HG03354 (cell line): ENCODE data around the gene FAM3A.
A peak's percentile ranks its signal among the peaks of the same experiment; 100 is the strongest.

Experiments
- ATAC-seq: cut with Tn5 transposase; IDR thresholded peaks from one replicate; pipeline ENCODE4 v1.9.1; 2021; ENCODE audit warnings: mild to moderate bottlenecking; ENCODE audit not compliant: unreplicated experiment, poor library complexity, severe bottlenecking

Gene FAM3A

DNA sequence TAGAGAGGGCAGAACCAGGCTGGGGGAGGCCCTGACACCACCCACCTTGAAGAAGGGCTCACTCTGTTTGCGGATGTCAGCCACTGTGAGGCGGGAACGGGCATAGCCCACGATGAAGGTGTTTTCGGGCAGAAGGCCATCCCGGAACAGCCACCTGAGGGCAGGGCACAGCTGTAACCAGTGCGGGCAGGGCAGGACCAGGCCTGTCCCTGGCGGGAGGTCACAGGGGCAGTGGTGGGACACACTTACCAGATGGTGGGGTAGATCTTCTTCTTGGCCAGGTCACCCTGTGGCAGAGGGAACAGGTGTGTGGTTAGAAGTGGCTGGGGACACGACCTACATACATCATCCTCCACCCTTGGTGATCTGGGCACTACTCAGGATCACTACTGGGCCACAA, 19.9 kb upstream of the FAM3A start:
- ATAC-seq: no peak

DNA sequence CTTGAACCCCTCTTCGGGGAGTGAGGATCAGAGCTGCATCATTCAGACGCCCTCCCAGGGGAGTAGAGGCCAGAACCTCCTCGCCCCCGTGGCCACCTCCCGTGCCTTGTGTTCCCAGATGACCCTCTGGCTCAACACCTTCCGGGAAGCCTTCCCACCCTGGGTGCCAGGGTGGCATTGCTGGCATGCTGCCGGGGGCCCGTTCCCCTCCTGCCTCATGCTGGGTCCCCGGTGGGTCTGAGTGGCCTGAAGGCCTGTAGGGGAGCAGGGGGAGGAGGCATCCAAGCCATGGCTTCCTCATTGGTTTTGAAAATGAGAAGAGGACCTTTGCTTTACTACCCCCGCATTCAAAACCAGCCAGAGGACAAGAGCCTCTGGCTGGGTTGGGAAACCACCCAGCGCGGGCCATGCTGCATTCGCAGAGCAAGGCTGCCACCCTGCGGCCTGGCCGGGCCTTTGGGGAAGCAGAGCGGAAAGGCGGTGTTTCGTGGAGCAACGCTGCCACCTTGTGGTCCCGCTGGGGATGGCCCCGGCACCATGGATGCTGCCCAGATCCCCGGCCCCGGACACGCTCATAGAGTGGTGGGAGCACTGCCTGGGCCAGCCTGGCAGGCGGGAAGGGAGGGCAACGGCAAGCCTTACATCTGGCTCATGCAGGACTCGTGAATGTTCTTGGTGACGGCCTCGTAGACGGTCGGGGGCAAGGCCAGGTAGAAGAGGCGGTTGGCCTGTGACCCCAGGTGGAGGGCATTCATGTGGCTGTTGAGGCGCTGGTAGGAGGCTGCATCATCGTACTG, 18.7 kb upstream of the FAM3A start:
- peak; percentile 95 for ATAC-seq

DNA sequence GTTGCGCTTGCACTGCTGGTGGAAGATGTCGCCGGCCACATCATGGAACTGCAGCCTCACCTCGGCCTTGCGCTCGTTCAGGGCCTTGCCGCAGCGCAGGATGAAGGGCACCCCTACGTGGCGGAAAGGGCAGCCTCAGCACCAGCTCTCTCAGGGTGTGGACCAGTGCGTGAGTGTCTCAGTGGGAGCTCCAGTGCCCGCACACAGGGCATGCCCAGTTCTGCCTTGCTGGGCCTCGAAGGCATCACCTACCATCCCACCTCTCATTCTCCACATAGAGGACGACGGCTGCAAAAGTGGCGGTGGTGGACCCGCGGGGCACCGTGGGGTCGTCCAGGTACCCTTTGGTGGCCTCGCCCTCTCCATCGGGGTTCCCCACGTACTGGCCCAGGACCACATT, 16.7 kb upstream of the FAM3A start:
- ATAC-seq: no peak

DNA sequence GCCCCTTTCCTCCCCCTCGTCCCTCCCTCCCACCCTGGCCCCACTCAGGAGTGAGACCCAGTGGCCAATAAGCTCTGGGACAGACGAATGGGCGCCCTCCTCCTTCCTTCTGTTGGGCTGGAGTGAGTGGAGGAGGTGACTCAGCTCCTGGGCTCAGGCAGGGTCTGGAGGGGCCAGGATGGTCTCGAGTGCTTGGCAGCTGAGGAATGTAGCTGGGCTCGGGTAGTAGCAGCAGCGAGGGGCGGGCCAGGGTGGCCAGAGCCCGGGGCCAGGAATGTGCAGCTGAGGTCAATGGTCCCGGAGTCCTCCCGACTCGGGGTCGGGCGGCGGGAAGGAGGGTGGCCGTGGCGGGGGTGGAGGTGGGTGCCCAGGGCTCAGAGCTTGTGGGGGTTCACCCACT, 15.6 kb upstream of the FAM3A start:
- ATAC-seq: no peak

DNA sequence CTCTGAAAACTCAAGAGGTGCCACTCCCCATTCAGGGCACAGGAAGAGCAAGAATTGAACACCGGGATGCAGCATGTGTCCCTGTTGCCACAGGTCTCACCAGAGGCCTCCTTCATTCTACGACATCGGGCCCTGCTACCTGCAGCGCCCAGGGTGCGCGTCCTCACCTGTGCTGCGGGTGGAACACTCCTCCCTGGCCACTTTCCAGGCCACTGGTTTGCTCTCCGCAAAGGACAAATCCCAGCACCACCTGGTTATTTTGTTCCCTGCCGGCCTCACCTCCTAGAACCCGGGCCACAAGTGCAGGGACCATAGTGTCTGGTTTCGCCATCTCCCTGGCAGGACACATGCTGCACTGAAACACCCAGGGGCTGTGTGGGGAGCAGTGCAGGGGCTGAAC, 14.3 kb upstream of the FAM3A start:
- ATAC-seq: no peak

DNA sequence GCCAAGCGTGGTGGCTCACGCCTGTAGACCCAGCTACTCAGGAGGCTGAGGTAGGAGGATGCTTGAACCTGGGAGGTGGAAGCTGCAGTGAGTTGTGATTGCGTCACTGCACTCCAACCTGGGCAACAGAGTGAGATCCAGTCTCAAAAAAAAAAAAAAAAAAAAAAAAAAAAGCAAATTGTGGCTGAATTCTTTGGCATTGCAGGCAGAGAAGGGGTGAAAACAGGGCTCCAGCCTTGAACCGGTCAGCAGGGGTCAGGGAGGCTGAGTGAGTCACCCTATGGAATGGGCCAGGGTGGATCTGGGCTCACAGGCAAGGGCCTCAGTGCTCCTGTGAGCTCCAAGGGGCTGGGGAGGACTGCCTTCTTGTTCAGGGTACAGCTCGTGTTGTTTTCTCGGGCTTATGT, 13.2 kb upstream of the FAM3A start:
- no peak for ATAC-seq

DNA sequence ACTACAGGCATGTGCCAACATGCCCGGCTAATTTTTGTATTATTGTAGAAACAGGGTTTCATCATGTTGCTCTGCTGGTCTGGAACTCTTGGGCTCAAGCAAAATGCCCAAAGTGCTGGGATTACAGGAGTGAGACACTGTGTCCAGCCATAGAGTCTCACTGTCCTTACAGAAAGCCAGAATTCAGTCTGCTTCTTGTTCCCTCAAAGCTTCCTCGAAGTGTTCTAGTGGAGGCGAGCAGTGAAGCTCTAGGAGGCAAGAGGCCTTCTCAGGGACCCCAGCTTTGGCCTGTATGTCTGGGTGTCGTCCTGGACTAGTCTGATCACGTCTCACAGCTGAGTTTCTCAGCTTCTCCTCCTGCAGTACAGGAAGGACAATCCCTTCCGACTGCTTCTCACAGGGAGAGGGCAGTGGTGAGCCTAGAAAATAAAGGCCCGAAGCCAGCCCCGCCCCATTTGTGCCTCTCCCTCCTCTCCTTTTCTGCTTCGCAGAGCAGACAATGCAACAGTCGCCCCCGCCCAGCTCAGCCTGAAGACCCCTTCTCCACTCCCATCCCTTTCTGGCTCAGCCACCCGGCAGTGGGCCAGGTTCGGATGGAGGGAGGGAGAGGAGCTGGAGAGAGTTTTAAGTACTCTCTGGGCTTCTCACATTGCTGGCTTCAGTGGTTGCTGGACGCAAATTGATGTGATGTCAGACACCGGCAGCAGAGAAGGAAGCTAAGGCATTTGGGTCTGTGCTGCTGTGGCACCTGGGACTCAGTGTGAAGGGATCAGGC, 11.1 kb upstream of the FAM3A start:
- ATAC-seq: peak; percentile 75

DNA sequence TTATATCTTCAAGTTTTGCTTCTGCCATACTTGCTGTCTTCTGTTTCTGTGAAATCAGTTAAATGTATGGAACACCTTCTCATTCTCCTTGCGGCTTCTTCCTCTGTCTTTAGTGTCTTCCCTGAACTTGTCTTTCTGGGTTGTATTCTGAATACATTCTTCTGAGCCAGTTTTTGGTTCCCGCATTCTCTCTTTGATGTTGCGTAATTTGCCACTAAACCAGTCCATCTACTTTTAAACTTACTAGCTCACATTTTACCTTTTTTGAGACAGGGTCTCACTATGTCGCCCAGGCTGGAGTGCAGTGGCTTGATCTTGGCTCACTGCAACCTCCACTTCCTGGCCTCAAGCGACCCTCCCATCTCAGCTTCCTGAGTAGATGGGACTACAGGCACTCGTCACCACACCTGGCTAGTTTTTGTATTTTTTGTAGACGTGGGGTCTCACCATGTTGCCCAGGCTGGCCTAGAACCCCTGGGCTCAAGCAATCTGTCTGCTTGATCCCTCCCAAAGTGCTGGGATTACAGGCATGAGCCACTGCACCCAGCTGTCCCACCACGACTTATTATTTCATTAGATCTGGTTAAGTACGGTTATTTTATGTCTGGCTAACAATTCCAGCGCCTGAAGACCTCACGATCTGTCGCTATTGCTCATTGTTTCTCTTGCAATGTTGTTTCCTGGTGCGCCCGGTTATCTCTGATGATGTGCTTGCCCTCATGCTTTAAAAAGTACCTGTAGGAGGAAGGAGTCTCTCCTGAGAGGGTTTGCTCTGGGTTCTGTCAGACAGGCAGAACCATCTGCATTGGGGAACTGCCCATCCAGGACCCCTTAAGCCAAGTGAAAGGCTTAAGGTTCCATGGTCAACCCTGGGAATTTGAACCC, 9.8 kb upstream of the FAM3A start:
- no peak for ATAC-seq

DNA sequence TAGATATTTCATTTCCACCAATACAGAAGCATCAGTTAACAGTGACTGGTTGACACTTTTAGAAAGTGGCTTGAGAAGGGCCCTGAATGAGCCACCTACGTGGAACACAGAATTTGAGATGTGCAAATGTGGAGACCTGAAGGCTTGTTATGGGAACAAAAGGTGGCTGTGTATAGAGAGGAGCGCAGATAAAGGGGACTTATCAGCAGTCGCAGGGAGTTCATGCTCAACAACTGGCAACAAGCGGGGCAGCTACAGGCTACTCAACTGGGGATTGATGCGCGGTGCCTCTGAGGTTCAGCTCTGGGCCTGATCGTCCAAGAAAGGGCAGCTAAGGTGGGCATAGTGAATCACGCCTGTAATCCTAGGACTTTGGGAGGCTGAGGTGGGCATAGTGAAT, 3.4 kb upstream of the FAM3A start:
- no peak for ATAC-seq

DNA sequence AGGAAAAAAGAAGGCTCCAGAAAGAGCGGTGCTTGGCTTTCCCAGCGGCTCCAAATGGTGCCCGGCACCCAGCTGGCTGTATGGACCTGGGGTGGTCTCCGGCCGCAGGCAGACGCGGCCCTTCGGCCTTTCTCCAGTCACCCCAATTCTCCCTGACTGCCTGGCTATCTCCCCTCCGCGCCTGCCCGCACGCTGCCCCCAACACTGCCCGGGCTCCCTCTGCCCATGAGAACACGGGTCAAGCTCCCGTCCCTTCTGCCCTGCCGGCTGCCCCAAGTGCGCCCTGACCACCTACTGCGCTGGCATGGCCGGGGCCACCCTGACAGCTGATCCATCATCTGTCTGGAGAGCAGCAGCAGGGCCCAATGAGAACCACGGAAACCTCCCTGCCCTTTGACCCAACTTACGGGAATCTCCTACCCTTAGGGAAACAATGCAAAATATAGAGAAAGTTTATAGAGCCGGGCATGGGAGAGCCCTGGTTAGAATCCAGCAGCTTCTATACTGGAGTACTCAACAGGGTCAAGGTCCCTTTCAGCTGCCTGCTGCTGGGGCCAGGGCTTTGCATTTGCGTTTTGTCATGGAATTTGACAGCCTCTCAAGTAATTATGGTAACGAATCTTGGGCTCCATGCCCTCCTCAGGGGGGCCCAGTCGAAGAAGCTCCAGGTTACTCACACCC, 1.2 kb upstream of the FAM3A start:
- no peak for ATAC-seq

DNA sequence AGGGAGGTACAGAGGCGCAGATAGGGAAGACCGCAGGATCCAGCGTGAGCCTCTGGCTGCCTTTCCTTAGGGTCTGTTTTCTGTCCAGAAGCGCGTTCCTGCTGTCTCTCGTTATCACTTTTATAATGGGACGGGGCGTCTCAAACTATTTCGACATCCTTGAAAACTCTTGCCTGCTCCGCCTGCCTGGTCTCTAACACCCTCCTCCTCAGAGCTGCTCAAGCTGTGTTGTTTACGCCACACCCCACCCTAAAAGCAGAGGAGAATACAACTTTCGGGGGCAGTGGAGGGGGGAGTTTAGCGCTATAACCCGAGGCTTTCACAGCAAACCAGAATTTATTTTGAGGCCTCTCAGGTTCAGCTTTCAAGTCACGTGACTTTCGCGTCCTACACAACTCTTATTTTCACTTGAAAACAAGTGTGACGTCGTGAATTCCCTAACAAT, 646 bp upstream of the FAM3A start:
- ATAC-seq: peak; percentile 8

DNA sequence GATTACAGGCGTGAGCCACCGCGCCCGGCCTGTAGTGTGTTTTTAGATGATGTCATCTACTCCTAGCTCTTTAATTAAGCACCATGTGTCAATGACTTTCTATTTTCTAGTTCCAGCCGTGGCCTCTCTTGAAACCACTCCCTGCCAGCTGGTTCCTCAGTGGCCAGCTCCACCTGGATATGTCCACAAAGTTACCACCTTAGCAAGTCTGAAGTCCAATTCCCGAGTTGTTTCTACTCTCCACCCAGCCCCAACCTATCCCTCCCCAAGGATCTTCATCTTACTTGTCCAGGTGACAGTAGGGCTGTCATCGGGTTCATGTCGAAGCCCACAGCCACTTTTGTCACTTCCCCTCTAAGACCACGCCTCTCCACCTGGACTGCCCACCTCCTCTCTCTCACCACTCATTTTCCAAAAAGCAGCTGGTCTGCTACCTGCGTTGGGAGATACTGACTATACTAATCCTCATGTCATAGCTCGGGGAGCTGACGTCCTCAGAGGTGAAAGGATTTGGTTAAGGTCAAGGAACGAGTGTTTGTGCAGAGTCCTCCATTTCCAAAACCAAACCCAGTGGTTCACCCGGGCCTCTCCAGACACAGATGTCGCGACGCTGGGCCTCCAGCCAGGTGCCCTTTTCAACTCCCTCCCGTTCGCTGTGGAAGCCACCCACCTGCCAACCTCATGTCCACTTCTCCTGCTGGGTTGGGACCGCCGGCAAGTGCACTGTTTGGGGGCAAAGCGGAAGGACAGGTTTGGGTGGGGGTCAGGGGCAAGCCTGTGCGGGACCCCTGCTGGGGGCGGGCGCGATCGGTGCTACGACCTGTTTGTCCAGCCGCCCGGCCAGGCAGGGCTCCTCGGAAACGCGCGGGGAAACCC, 704 bp downstream of the FAM3A start:
- ATAC-seq: peak; percentile 29

DNA sequence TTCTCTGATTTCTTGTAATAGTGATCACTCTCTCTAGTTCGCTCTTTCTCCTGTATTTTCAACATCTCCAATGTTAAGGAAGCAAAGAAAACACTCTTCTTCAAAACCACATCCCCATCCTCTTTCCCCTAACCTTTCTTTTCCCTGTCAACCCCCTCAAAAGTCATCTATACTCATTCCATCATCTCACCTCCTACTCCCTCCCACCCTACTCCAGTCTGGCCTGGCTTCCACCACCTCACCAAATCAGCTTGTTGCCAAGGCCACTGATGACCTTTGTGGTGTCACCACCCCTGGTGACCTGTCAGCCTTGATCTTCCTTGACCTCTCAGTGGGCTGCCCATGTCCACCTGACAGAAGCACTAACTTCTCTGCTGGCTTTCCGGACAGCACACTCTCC, 2.3 kb downstream of the FAM3A start:
- ATAC-seq: no peak

DNA sequence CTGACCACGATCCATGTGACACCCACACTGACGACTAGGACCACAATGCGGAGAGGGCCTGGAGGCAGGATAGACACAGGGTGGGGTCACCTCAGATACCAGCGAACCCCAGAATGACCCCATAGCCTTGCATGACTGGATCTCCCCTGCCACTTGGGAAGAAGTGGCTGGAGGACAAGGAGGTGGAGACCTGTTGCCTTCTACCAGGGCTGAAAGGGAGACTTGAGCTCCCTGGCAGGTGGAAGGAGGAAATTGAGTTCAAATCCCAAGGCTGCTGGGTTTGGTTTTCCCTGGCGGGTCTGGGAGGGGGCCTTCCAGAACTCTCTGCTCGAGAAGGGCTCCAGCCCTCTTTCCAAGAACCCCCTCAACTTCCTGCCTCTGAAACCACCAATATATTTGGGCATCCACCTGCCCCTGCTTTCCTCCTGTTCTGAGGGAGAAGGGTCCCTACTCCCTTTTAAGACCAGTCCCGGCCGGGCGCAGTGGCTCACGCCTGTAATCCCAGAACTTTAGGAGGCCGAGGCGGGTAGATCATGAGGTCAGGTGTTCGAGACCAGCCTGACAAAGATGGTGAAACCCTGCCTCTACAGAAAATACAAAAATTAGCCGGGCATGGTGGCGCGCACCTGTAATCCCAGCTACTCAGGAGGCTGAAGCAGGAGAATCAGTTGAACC, 3.0 kb downstream of the FAM3A start:
- ATAC-seq: no peak

DNA sequence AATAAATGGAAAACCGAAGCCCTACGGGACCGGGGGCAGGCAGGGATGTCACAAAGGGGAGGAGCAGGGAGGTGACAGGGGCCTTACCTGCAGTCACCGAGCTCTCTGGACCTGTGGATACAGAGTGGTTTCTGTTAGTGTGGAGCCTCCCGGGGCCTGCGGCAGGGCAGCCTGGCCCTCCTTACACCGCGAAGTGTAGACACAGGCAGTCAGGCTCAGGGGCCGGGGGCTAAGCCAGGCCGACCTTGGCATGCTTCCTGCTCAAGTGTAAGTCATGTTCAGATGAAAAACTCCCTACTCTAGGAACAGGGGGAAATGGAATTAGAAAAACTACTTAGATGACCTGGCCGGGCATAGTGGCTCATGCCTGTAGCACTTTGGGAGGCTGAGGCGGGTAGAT, 4.3 kb downstream of the FAM3A start:
- ATAC-seq: no peak

DNA sequence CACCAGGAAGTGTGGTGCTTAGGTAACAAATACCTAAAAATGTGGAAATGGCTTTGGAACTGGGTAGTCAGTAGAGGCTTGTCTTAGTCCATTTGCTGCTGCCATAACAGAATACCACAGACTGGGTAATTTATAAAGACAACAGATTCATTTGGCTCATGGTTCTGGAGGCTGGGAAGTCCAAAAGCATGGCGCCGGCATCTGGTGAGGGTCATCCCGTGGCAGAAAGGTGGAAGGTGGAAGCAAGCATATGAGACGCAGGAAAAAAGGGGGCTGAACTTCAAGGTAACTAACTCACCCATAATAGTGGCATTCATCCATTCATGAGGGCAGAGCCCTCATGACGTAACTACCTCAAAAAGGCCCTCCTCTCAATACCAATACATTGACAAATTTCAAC, 6.6 kb downstream of the FAM3A start:
- no peak for ATAC-seq

DNA sequence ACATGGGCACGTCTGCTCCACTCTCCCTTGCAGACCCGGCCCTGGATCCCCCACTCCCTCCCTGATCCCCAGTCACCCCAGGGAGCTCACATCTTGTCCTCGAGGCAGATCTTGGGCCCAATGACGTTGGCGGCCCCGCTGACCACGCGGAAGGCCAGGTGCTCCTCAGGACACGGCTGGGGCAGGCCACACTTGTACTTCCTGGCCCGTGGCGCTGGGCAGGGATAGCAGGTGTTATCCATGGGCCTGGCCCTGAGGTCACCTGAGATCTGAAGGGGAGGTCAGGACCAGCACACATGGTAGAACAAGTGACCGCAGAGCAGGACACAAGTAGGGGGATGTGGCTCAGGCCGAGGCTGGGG, 7.7 kb downstream of the FAM3A start:
- ATAC-seq: no peak

DNA sequence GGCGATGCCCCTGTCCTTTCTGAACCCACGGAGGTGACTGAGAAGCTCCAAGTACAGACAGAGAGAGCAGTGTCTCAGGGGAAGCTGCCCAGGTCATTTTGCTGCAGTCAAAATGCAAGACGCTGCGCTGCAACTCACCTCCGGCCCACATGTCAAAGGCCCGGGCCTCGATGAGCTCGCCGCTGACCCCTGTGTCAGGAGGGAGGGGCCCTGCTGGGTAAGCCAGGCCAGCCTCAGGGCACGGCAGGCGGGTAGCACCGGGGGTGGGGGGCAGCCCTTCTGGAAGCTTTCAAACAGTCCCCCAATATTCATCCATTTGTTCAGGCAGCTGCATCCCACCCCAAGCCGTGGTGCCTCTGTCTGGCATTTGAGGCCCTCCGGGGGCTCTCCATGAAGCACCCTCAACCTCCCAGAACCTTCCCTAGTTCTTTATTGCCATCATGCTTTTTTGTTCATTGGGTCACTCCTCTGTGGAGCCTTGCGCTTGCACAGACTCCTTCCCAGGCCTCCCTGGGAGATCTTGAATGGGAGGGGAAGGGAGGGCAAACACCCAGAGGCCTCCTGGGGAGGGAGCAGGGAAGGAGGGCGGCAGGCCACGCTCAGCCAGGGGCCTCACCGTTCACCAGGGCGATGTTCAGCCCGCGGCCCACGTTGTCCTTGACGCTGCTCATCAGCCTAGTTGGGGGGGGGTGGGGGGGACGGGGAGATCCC, 8.2 kb downstream of the FAM3A start:
- ATAC-seq: no peak
